Ovary (tissue), 9 donors: ENCODE data around the gene COL17A1. TPM values are rescaled to one million over a fixed set of nuclear protein-coding genes. Genes with fewer than 3 reads are reported as not detected.
A peak's percentile ranks its signal among the peaks of the same experiment; 100 is the strongest.

Experiments used
- DNase-seq, 5 donors: peaks; one replicate each; pipeline ENCODE4 v3.0.0-alpha.2; 2019 to 2020
- H3K27ac ChIP-seq, 2 donors: fragments of 200-600 bp; one replicate each; pipeline versions ENCODE4 v1.5.1 to v1.8.0; 2019 to 2022
- H3K27me3 ChIP-seq: fragments of 200-600 bp; one replicate; pipeline ENCODE4 v1.8.0; 2022
- H3K36me3 ChIP-seq: fragments of 200-600 bp; sonication (generic); one replicate; pipeline ENCODE4 v1.5.1; 2019
- H3K4me1 ChIP-seq: one replicate; pipeline ENCODE4 v1.8.1; 2013; ENCODE audit warnings: mild to moderate bottlenecking, moderate library complexity; ENCODE audit not compliant: insufficient read depth
- H3K4me3 ChIP-seq: fragments of 200-600 bp; sonication (generic); one replicate; pipeline ENCODE4 v1.5.1; 2017
- H3K9me3 ChIP-seq, 2 donors: fragments of 200-600 bp in 1 of 2; sonication (generic) in 1 of 2; one replicate each; pipeline versions ENCODE4 v1.5.1 to v1.8.1; 2013 to 2019; ENCODE audit warnings: mild to moderate bottlenecking in 1 of 2, moderate library complexity in 1 of 2
- CTCF ChIP-seq, 3 donors: fragments of 450-650 bp in 2 of 3; fragments of 200-600 bp in 1 of 3; IDR thresholded peaks; one replicate each; pipeline versions ENCODE4 v1.5.1 to v1.8.0; 2016 to 2022; ENCODE audit warnings: antibody characterized with exemption in 3 of 3, mild to moderate bottlenecking in 1 of 3
- EP300 ChIP-seq: sonication (generic); formaldehyde crosslinking; IDR thresholded peaks from one replicate; pipeline ENCODE4 v1.6.1; 2017; ENCODE audit warnings: antibody characterized with exemption
- POLR2A ChIP-seq: fragments of 450-650 bp; IDR thresholded peaks from one replicate; pipeline ENCODE4 v1.6.1; 2017; ENCODE audit warnings: antibody characterized with exemption, mild to moderate bottlenecking, moderate library complexity
- WGBS, 3 donors: extraction: QIAGEN DNeasy Blood & Tissue Kit in 1 of 3; methylation state at CpG; one replicate each; pipeline versions ENCODE4 v1.1.5 to v1.1.7; 2013 to 2017; 5-methylcytosine and 5-hydroxymethylcytosine counted together
- intact Hi-C, 4 donors: fragments of 100-400 bp; cut with DNase I; formaldehyde crosslinking; loops; one replicate each; pipeline versions ENCODE4 v1.11.0 to v1.15.1; 2022 to 2023
- polyA plus RNA-seq, 2 donors: library from polyadenylated mRNA; stranded (reverse); fragments of 200-250 nt in 1 of 2; fragments of 350-450 nt in 1 of 2; fragmentation: Illumina TruSeq in 1 of 2; extraction: RNeasy Lipid Tissue Mini Kit (QIAGEN cat#74804) in 1 of 2; gene quantifications; one replicate each; pipeline ENCODE4 v1.2.3, GENCODE V29; 2013 to 2014
- total RNA-seq, 7 donors: library from RNA; depleted of rRNA in 2 of 7; stranded (reverse); fragments of >200 nt in 2 of 7; fragmentation: NEBNext Ultra II Directional in 3 of 7; extraction: Animal tissue kit (Norgen Biotek cat#: 25700) in 3 of 7; gene quantifications; one replicate each; pipeline versions ENCODE4 v1.1.0 to v1.2.4, GENCODE V29; 2016 to 2023
- donor health status: DM: no; HTN: no; CAD: no; lungs with moderate emphysema.
- donor health status: DM: no; HTN: no; CAD: no.
- donor health status: Bipolar disorder and iron deficiency.
- donor health status: DM: yes; HTN: yes; CAD: no.
- donor health status: DM: no; HTN: no; CAD: no.
- donor health status: DM: yes; HTN: yes; CAD: no.

The COL17A1 gene
- total and polyA plus RNA-seq, 9 donors = 0.17 to 0.90 (median 0.46) TPM; not detected in 2

GRCh38 chr10:104072786-104073185 lies 12.9 kb downstream of the COL17A1 start:
- no peak overlapping the region for H3K4me3 ChIP-seq
- 25 to 29% (median 27%) methylated on average over 5 of the region's 5 CpGs for WGBS, 3 donors
- no peak overlapping the region for H3K27ac ChIP-seq
- H3K4me1 ChIP-seq = no peaks in the 10 kb centered on the region
- DNase-seq = no peak
- intact Hi-C loops = no loop called here
- TF ChIP-seq CTCF (IDR thresholded peaks at IDR 0.05) (no peak), EP300 (no peak), POLR2A (no peak)
- H3K27me3 ChIP-seq = no peaks in the 10 kb centered on the region
- H3K36me3 ChIP-seq = no peaks in the 10 kb centered on the region
- no peaks in the 10 kb centered on the region for H3K9me3 ChIP-seq

- 81 to 90% (median 87%) methylated on average over 6 of the region's 6 CpGs for WGBS, 3 donors
- no peak for DNase-seq
- H3K36me3 ChIP-seq = no peaks in the 10 kb centered on the region
- H3K27ac ChIP-seq = no peak overlapping the region
- H3K4me3 ChIP-seq = no peak overlapping the region
- H3K4me1 ChIP-seq = peaks cover 1% of the 10 kb centered on the region
- intact Hi-C loops = no loop called here
- no peaks in the 10 kb centered on the region for H3K27me3 ChIP-seq
- TF ChIP-seq EP300 = no peak
- TF ChIP-seq POLR2A = no peak
- no peak for TF ChIP-seq CTCF (IDR thresholded peaks at IDR 0.05)
- H3K9me3 ChIP-seq = no peaks in the 10 kb centered on the region
These were observed 16.1 kb downstream of the COL17A1 start for GRCh38 chr10:104069613-104070012.

- H3K27ac ChIP-seq = no peak overlapping the region
These were observed 18.2 kb downstream of the COL17A1 start for GRCh38 chr10:104067525-104067924.

GRCh38 chr10:104066945-104067344 lies 18.7 kb downstream of the COL17A1 start:
- H3K9me3 ChIP-seq = no peaks in the 10 kb centered on the region

More at GRCh38 chr10:104067525-104067924, 18.2 kb downstream of the COL17A1 start:
- Histone ChIP-seq H3K27me3 (no peaks in the 10 kb centered on the region), H3K36me3 (no peaks in the 10 kb centered on the region), H3K4me3 (no peak overlapping the region), H3K9me3 (no peaks in the 10 kb centered on the region), H3K4me1 (peaks cover 1% of the 10 kb centered on the region)
- DNase-seq = peak in 3 of 5 donors; percentile 20 to 45 (median 41)
- 8 to 20% (median 13%) methylated on average over 12 of the region's 12 CpGs for WGBS, 3 donors
- intact Hi-C loops = no loop called here
- TF ChIP-seq CTCF (IDR thresholded peaks at IDR 0.05) (no peak), EP300 (no peak), POLR2A (no peak)

More at GRCh38 chr10:104066945-104067344, 18.7 kb downstream of the COL17A1 start:
- H3K4me3 ChIP-seq = no peak overlapping the region
- TF ChIP-seq POLR2A (no peak), CTCF (IDR thresholded peaks at IDR 0.05) (no peak), EP300 (no peak)
- 43 to 49% (median 46%) methylated on average over 7 of the region's 7 CpGs for WGBS, 3 donors
- intact Hi-C loops = no loop called here
- no peak for DNase-seq
- H3K27ac ChIP-seq = no peak overlapping the region
- no peaks in the 10 kb centered on the region for H3K36me3 ChIP-seq
- peaks cover 1% of the 10 kb centered on the region for H3K4me1 ChIP-seq
- no peaks in the 10 kb centered on the region for H3K27me3 ChIP-seq
